Stimulated activated CD8-positive, alpha-beta memory T cell treated with anti-CD3 and anti-CD28 coated beads, Interleukin-7, amount 100 ng/mL, for 24 hours (primary cell): ENCODE results near the gene ASIP.

Source experiments
- DNase-seq: peaks from one replicate; pipeline ENCODE4 v3.0.0-alpha.2; 2020; ENCODE audit warnings: low read depth

The ASIP gene

DNA sequence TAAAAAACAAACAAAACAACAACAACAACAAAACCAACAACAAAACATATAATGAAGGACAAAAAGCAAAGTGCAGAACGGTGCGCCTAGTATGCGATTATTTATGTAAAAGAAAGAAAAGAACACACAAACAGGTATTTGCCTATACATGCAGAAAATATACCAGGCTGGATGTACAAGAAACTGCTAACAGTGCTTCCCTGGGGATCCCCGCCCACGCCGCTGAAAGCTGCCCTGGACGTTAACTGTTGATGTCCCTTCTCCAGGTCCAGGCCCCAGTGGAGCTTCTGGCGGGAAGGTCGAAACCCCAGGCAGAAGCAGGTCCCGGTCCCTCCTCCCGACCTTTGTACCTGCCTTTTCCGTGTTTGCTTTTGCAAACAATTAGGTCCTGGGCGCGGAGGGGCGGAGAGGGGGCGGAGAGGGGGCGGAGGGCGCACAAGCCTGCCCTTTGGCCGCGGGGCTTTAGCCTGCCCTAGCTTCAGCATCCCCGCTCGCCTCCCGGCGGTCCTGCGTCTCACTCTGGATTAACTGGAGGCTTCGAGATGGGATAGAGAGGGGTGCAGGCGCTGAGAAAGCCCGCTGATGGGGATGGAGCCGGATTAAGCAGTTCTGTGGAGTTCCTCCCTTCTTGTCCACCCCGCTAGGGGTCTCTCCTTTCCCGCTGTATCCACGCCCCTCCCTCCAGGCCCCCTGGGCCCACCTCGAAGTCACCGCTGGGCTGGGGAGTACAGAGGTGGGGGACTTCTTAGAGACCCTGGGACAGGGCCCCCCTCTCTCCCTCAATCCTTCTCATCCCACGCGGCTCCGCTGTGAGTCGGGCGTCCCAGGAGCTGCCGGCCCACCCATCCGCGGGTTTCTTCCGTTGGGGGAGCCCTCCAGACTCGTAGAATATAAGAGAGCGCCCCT is 70.1 kb downstream of the ASIP start:
- DNase-seq, result no peak

DNA sequence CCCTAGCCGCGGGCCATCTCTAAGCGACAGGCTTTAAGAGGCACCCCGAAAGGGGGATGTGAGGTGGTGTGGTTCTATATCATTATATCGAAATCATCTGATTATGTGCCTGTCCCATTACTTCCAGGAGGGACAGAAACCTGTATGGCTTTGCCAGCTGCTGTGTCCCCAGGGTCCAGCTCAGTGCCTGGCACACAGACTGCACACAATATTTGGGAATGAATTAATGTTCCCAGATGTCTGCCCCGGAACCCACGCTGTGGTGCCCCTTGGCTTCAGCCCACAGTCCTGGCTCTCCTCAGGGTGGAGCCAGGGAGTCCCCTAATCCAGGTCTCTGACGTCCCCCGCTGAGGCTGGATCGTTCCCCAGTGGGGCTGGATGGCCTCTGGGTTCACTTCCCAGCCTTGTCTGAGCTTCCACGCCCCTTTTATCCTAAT is 70.8 kb downstream of the ASIP start:
- DNase-seq, result no peak

DNA sequence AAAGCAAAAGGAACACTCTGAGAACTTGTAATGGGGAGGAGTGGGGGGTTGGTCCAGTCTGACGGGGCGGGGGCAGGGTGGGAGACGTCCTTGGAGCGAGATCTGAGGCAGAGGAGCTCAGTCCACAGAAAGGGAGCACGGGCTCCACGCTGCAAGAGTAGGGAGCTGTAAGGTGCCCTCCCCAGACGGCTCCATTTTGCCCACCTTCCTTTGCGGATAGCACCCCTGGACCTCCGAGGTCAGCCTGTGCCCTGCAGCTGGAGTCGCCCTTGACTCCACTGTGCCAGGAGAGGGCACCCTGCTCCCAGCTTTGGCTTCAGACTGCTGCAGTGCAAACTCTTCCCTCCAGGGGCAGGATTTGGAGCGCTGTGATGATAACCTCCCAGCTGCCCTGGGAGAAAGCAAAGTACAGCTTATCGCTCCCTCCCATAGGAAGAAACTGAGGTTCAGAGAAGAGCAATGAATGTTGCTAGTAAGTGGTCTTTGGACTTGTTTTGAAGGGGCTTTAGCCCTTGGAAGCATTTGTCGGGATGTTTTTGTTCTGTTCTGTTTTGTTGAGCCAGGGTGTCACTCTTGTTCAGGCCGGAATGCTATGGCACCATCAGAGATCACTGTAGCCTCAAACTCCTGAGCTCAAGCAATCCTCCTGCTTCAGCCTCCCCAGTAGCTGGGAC is 71.5 kb downstream of the ASIP start:
- DNase-seq, result peak; percentile 75

- DNase-seq, result no peak
These were observed 74.0 kb downstream of the ASIP start for GRCh38 chr20:34315236-34315635.

DNA sequence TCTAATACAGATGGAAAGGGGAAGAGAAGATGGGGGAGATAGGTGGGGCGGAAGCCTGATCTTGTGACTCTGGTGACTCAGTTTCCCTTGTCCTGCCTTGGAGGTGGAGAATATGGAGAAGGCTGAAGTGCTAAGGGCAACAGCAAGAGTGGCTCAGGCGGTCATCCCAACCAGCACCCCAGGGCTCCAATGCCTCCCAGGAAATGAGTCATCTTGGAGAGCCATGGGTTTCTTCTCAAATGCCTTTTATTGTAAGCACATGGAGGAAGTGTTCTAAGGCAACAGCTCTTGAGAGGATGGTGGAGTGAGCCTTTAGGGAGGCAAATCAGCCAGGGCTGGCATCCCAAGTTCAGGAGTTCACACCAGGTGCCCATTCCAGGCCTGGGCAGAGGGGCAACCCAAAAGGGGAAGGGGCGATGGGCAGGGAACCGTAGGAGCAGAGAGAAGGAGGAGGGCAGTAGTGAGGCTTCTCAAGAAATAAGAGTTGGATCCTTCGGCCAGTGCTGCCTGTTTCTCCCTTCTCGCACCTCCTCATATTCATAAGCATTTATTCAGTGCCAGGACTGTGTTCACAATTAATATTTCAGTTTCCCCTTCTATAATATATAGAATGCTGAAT is 75.1 kb downstream of the ASIP start:
- no peak for DNase-seq
